AG04450 (cell line): ENCODE data around the gene PPP1R13L. TPM values are rescaled to one million over a fixed set of nuclear protein-coding genes. Genes with fewer than 3 reads are reported as not detected.
"Not testable (repeated sequence)": the region's sequence is repeated elsewhere in the genome, so short reads cannot be mapped to it uniquely, and the experiment has no call there.

Experiments
- CTCF ChIA-PET: fragments of 300-600, 350-600 bp; formaldehyde crosslinking; extraction: SDS; loops from one replicate; lab custom pipeline; 2022; ENCODE audit warnings: antibody characterized with exemption, inconsistent platforms; lab: Charles Lee
- POLR2A ChIA-PET: fragments of 350-600 bp; formaldehyde crosslinking; extraction: SDS; loops from one replicate; lab custom pipeline; 2021; ENCODE audit warnings: antibody characterized with exemption, inconsistent platforms; lab: Yijun Ruan, JAX
- DNase-seq: peaks from one replicate; pipeline ENCODE4 v3.0.0-alpha.2; 2011; ENCODE audit warnings: low read depth, low spot score
- H3K27ac ChIP-seq: one replicate; pipeline ENCODE4 v1.5.1; 2012; ENCODE audit warnings: low read depth, low read length, control low read depth
- H3K27me3 ChIP-seq: one replicate; pipeline ENCODE4 v1.6.0; 2012; ENCODE audit warnings: low read length; ENCODE audit not compliant: control insufficient read depth, insufficient read depth
- H3K4me3 ChIP-seq: 2 replicates; pipeline ENCODE4 v1.5.1; 2011; ENCODE audit warnings: mild to moderate bottlenecking, low read depth, low read length, control low read depth
- H3K9me3 ChIP-seq: 2 replicates; pipeline ENCODE4 v1.5.1; 2012; ENCODE audit warnings: low read length; ENCODE audit not compliant: control insufficient read depth, insufficient read depth
- polyA plus RNA-seq: library from polyadenylated mRNA; depleted of rRNA; stranded (reverse); fragments of >200 nt; gene quantifications from 2 replicates; pipeline ENCODE4 v1.2.3, GENCODE V29; 2011; rRNA removed
- small RNA-seq: library from RNA; depleted of rRNA; stranded (forward); fragments of <200 nt; gene quantifications from one replicate; pipeline ENCODE3, GENCODE V24; 2012; ENCODE audit warnings: low read depth; ENCODE audit not compliant: insufficient read length
- TF ChIP-seq, protein P1 (sequence below): IDR thresholded peaks from 2 replicates; pipeline ENCODE4 v1.5.1; 2011; ENCODE audit warnings: low read depth, low read length, control low read depth, inconsistent platforms

Gene PPP1R13L
- polyA plus RNA-seq, 1 experiment, result 2.4 TPM

- CTCF ChIA-PET, result interaction anchor here (0.8 to 2.3 kb wide), 12 partner anchors 12 to 435 kb away, joined by 3 to 16 read pairs (median 6); no protein-coding TSS in a partner anchor
- no peak overlapping the region for H3K4me3 ChIP-seq
- H3K9me3 ChIP-seq, result no peaks in the 10 kb centered on the region
- H3K27me3 ChIP-seq, result peaks cover 3% of the 10 kb centered on the region
- TF ChIP-seq, protein P1, sequence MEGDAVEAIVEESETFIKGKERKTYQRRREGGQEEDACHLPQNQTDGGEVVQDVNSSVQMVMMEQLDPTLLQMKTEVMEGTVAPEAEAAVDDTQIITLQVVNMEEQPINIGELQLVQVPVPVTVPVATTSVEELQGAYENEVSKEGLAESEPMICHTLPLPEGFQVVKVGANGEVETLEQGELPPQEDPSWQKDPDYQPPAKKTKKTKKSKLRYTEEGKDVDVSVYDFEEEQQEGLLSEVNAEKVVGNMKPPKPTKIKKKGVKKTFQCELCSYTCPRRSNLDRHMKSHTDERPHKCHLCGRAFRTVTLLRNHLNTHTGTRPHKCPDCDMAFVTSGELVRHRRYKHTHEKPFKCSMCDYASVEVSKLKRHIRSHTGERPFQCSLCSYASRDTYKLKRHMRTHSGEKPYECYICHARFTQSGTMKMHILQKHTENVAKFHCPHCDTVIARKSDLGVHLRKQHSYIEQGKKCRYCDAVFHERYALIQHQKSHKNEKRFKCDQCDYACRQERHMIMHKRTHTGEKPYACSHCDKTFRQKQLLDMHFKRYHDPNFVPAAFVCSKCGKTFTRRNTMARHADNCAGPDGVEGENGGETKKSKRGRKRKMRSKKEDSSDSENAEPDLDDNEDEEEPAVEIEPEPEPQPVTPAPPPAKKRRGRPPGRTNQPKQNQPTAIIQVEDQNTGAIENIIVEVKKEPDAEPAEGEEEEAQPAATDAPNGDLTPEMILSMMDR, result no peak
- POLR2A ChIA-PET, result no interaction called here
- DNase-seq, result no peak
- H3K27ac ChIP-seq, result no peak overlapping the region
These were observed 65.2 kb downstream of the PPP1R13L start for GRCh38 chr19:45339629-45340028.

DNA sequence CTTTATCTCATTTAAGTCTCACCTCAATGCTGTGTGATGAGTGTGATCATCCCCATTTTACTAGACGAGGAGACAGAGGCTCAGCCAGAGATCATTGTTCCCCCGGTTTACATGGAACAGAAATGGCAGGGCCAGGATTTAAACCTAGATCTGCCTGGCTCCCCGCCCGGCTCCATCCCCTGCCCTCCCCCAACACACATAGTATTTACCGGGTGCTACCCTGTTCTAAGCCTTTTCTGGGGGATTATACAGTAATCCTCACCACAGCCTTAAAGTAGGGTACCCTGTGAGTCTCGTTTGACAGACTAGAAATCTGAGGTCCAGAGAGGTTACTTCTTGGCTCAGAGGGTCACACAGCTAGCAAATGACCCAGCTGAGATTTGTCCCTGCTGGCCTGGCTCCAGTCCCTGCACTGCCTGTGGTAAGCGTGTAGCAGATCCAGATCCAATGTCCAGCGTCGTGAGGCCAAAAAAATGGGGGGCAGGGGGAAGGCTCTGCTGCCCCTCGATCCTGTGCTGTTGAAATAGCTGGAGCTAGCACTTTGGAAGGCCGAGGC lies 68.1 kb downstream of the PPP1R13L start:
- no peak for DNase-seq
- CTCF ChIA-PET, result interaction anchor here (0.6 to 0.8 kb wide), 2 partner anchors 119 to 136 kb away, joined by 3 to 4 read pairs; no protein-coding TSS in a partner anchor
- TF ChIP-seq, protein P1, result no peak

DNA sequence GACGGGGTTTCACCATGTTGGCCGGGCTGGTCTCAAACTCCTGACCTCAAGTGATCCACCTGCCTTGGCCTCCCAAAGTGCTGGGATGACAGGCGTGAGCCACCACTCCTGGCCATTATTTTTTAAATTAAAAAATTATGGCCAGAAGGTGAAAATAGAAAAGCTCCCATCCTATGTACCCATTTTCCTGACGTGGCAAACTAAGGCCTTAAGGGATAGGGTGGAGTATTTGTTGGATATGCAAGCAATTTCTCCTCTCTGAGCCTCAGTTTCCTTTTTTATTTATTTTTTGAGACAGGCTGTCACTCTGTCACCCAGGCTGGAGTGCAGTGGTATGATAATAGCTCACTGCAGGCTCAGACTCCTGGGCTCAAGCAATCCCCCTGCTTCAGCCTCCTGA lies 70.0 kb downstream of the PPP1R13L start:
- CTCF ChIA-PET, H3K27ac ChIP-seq, H3K4me3 ChIP-seq, POLR2A ChIA-PET, DNase-seq, H3K27me3 ChIP-seq, H3K9me3 ChIP-seq: not testable (repeated sequence)

More for the DNA sequence above, 68.1 kb downstream of the PPP1R13L start:
- no peak overlapping the region for H3K4me3 ChIP-seq
- no peak overlapping the region for H3K27ac ChIP-seq
- peaks cover 3% of the 10 kb centered on the region for H3K27me3 ChIP-seq
- H3K9me3 ChIP-seq, result no peaks in the 10 kb centered on the region
- POLR2A ChIA-PET, result interaction anchor here (0.6 kb wide), 1 partner anchor 23 kb away, joined by 3 read pairs; no protein-coding TSS in a partner anchor

- Histone ChIP-seq H3K27me3 (peaks cover 4% of the 10 kb centered on the region), H3K9me3 (no peaks in the 10 kb centered on the region), H3K27ac (no peak overlapping the region), H3K4me3 (no peak overlapping the region)
- POLR2A ChIA-PET, result no interaction called here
- no peak for DNase-seq
- CTCF ChIA-PET, result no interaction called here
- TF ChIP-seq, protein P1, result no peak
These were observed 71.1 kb downstream of the PPP1R13L start for GRCh38 chr19:45333609-45334303.

GRCh38 chr19:45331411-45331810 lies 73.5 kb downstream of the PPP1R13L start:
- ChIA-PET POLR2A (no interaction called here), CTCF (no interaction called here)

More at GRCh38 chr19:45331411-45331810, 73.5 kb downstream of the PPP1R13L start:
- Histone ChIP-seq H3K27ac (no peak overlapping the region), H3K4me3 (no peak overlapping the region), H3K9me3 (no peaks in the 10 kb centered on the region), H3K27me3 (peaks cover 4% of the 10 kb centered on the region)
- no peak for DNase-seq
- TF ChIP-seq, protein P1, result no peak

Small RNA genes within 50 kb of the gene (small RNA-seq; reads per million reads assigned to genes)
- not detected for gene MIR6088

Other genes starting within 250 kb of the PPP1R13L start
- gene NKPD1, start 244.1 kb downstream of the PPP1R13L start, polyA plus RNA-seq, result 0.04 TPM in 2 replicates
- 5.8 and 9.4 TPM in 2 replicates for gene TRAPPC6A, start 226.8 kb downstream of the PPP1R13L start, polyA plus RNA-seq
- 7.0 and 8.2 TPM in 2 replicates for gene BLOC1S3, start 226.3 kb downstream of the PPP1R13L start, polyA plus RNA-seq
- not detected in 2 replicates for gene EXOC3L2, start 159.7 kb downstream of the PPP1R13L start, polyA plus RNA-seq
- gene MARK4, start 153.8 kb downstream of the PPP1R13L start, polyA plus RNA-seq, result 12.6 and 18.9 TPM in 2 replicates
- not detected in 2 replicates for gene CKM, start 82.2 kb downstream of the PPP1R13L start, polyA plus RNA-seq
- not detected in 2 replicates for gene KLC3, start 64.3 kb downstream of the PPP1R13L start, polyA plus RNA-seq
- gene ERCC2, start 34.5 kb downstream of the PPP1R13L start, polyA plus RNA-seq, result 51.4 and 69.4 TPM in 2 replicates
- 3.0 and 3.2 TPM in 2 replicates for gene POLR1G, start 1.6 kb upstream of the PPP1R13L start, polyA plus RNA-seq
- 75.8 and 113 TPM in 2 replicates for gene ERCC1, start 18.8 kb upstream of the PPP1R13L start, polyA plus RNA-seq
- 1.3 and 1.7 TPM in 2 replicates for gene FOSB, start 62.9 kb upstream of the PPP1R13L start, polyA plus RNA-seq
- gene RTN2, start 92.0 kb upstream of the PPP1R13L start, polyA plus RNA-seq, result 13.6 and 15.5 TPM in 2 replicates
- gene PPM1N, start 93.4 kb upstream of the PPP1R13L start, polyA plus RNA-seq, result 1.5 and 1.8 TPM in 2 replicates
- 49.6 and 60.8 TPM in 2 replicates for gene VASP, start 102.4 kb upstream of the PPP1R13L start, polyA plus RNA-seq
- gene OPA3, start 179.7 kb upstream of the PPP1R13L start, polyA plus RNA-seq, result 12.2 and 13.3 TPM in 2 replicates
- not detected in 2 replicates for gene GPR4, start 197.1 kb upstream of the PPP1R13L start, polyA plus RNA-seq
- 10.8 and 14.9 TPM in 2 replicates for gene EML2, start 234.3 kb upstream of the PPP1R13L start, polyA plus RNA-seq